Measurements from ENCODE around the gene KCNIP4. TPM values are rescaled to one million over a fixed set of nuclear protein-coding genes. Genes with fewer than 3 reads are reported as not detected.
A peak's percentile ranks its signal among the peaks of the same experiment; 100 is the strongest.

KCNIP4 gene
- total RNA-seq, 1 donor from 2014 or later, result not detected

GRCh38 chr4:20698820-20699219 is 1249.8 kb downstream of the KCNIP4 start:
- intact Hi-C loops (cut with micrococcal nuclease), result no loop called here
- DNase-seq (ENCODE audit: low spot score), result no peak
- no peaks in the 10 kb centered on the region for H3K27me3 Mint-ChIP-seq (ENCODE audit: insufficient read depth)
- H3K27ac Mint-ChIP-seq, result no peak overlapping the region
- peak overlapping the region; percentile 78 for H3K4me3 Mint-ChIP-seq
- no peaks in the 10 kb centered on the region for H3K9me3 Mint-ChIP-seq
- H3K36me3 Mint-ChIP-seq (ENCODE audit: low read depth), result peaks cover 4% of the 10 kb centered on the region
- H3K4me1 Mint-ChIP-seq (ENCODE audit: low read depth), result peaks cover 30% of the 10 kb centered on the region

DNA sequence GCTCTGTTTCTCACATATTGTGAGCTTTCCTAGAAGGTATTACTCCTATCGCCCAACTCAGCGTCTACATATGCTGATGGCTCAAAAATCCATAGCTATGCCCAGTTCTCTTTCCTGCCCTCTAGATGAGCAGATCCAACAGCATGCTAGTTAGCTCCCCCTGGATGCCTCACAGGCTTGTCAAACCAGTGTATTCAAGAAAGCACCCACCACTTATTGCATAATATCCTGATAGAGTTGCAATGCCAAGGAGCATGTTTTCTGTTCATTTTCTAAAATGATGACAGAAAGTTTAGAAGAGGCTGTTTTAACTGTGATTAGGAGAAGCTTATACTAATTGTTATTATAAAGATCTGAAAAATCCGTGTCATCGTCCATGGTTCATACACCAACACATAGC is 1250.2 kb downstream of the KCNIP4 start:
- Mint-ChIP-seq H3K4me3 (no peak overlapping the region), H3K27me3 (ENCODE audit: insufficient read depth) (no peaks in the 10 kb centered on the region), H3K27ac (no peak overlapping the region), H3K9me3 (no peaks in the 10 kb centered on the region), H3K4me1 (ENCODE audit: low read depth) (peaks cover 27% of the 10 kb centered on the region), H3K36me3 (ENCODE audit: low read depth) (peaks cover 1% of the 10 kb centered on the region)
- DNase-seq (ENCODE audit: low spot score), result no peak
- intact Hi-C loops (cut with micrococcal nuclease), result no loop called here

- Mint-ChIP-seq H3K4me1 (ENCODE audit: low read depth) (peaks cover 22% of the 10 kb centered on the region), H3K4me3 (no peak overlapping the region), H3K36me3 (ENCODE audit: low read depth) (no peaks in the 10 kb centered on the region), H3K9me3 (no peaks in the 10 kb centered on the region), H3K27me3 (ENCODE audit: insufficient read depth) (no peaks in the 10 kb centered on the region), H3K27ac (no peak overlapping the region)
- no peak for DNase-seq (ENCODE audit: low spot score)
- intact Hi-C loops (cut with micrococcal nuclease), result no loop called here
These were observed 1251.8 kb downstream of the KCNIP4 start for GRCh38 chr4:20696815-20697214.

GRCh38 chr4:20687864-20688263 is 1260.7 kb downstream of the KCNIP4 start:
- intact Hi-C loops (cut with micrococcal nuclease), result loop anchor here (10.0 kb wide), 1 partner anchor 433 kb away; the partner anchor contains the start of gene SLIT2
- H3K9me3 Mint-ChIP-seq, result no peaks in the 10 kb centered on the region
- H3K4me3 Mint-ChIP-seq, result no peak overlapping the region
- H3K36me3 Mint-ChIP-seq (ENCODE audit: low read depth), result no peaks in the 10 kb centered on the region
- DNase-seq (ENCODE audit: low spot score), result no peak
- H3K27me3 Mint-ChIP-seq (ENCODE audit: insufficient read depth), result peaks cover 7% of the 10 kb centered on the region
- H3K4me1 Mint-ChIP-seq (ENCODE audit: low read depth), result no peaks in the 10 kb centered on the region
- H3K27ac Mint-ChIP-seq, result no peak overlapping the region

GRCh38 chr4:20684852-20685763 is 1263.5 kb downstream of the KCNIP4 start:
- Mint-ChIP-seq H3K4me1 (ENCODE audit: low read depth) (no peaks in the 10 kb centered on the region), H3K27ac (no peak overlapping the region), H3K4me3 (no peak overlapping the region), H3K36me3 (ENCODE audit: low read depth) (no peaks in the 10 kb centered on the region), H3K27me3 (ENCODE audit: insufficient read depth) (peaks cover 7% of the 10 kb centered on the region), H3K9me3 (no peaks in the 10 kb centered on the region)
- intact Hi-C loops (cut with micrococcal nuclease), result loop anchor here (1.0 to 10.0 kb wide), 5 partner anchors 266 to 1996 kb away; partner anchors contain the start of gene SLIT2
- no peak for DNase-seq (ENCODE audit: low spot score)

DNA sequence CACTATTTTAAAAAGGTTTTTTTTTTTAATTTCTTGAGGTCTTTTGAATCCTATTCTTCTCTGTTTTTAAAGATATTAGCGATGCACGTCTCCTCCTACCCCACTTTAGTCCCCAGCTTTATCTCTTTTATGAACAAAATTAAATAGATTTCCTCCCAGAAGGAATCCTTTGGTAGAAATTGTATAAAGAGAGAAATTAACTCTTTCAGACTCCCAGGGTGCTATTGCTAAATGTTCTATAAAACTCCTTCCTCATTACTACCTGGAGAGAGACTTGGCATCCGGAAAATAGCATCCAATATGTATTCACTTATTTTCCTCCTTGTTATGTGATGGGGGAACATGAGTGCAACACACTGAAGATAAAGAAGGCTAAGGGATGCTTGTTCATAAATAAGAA is 1264.8 kb downstream of the KCNIP4 start:
- intact Hi-C loops (cut with micrococcal nuclease), result loop anchor here (2.0 to 10.0 kb wide), 2 partner anchors 429 to 1459 kb away; partner anchors contain the start of gene SLIT2
- no peak overlapping the region for H3K27ac Mint-ChIP-seq
- no peak overlapping the region for H3K4me3 Mint-ChIP-seq
- H3K36me3 Mint-ChIP-seq (ENCODE audit: low read depth), result no peaks in the 10 kb centered on the region
- H3K9me3 Mint-ChIP-seq, result no peaks in the 10 kb centered on the region
- H3K4me1 Mint-ChIP-seq (ENCODE audit: low read depth), result no peaks in the 10 kb centered on the region
- no peak for DNase-seq (ENCODE audit: low spot score)
- H3K27me3 Mint-ChIP-seq (ENCODE audit: insufficient read depth), result no peaks in the 10 kb centered on the region

DNA sequence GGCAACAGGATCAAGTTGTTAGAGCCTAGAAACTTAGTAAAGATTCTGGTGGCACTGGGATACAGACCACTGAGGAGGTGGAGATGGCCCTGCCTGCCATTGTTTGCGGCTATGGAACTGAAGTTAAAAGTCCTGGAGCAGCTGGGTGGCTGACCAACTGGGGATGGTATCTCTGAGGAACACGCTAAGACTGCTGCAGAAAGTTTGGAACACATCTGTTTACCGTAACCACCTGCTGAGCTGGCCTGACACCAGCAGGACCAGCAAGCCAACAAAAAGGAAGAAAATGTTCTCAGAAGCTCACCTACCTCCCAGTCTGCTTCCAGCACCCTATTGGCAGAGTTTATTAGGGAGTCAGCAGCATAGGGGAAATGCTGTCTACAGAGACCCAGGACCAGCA is 1265.7 kb downstream of the KCNIP4 start:
- Mint-ChIP-seq H3K4me1 (ENCODE audit: low read depth) (no peaks in the 10 kb centered on the region), H3K27me3 (ENCODE audit: insufficient read depth) (no peaks in the 10 kb centered on the region), H3K27ac (no peak overlapping the region), H3K36me3 (ENCODE audit: low read depth) (no peaks in the 10 kb centered on the region), H3K4me3 (no peak overlapping the region), H3K9me3 (no peaks in the 10 kb centered on the region)
- intact Hi-C loops (cut with micrococcal nuclease), result loop anchor here (10.0 kb wide), 1 partner anchor 428 kb away; the partner anchor contains the start of gene SLIT2
- no peak for DNase-seq (ENCODE audit: low spot score)

GRCh38 chr4:20681271-20681670 is 1267.3 kb downstream of the KCNIP4 start:
- no peaks in the 10 kb centered on the region for H3K36me3 Mint-ChIP-seq (ENCODE audit: low read depth)
- intact Hi-C loops (cut with micrococcal nuclease), result loop anchor here (10.0 kb wide), 1 partner anchor 426 kb away; the partner anchor contains the start of gene SLIT2
- H3K27ac Mint-ChIP-seq, result no peak overlapping the region
- no peaks in the 10 kb centered on the region for H3K9me3 Mint-ChIP-seq
- H3K4me3 Mint-ChIP-seq, result no peak overlapping the region
- DNase-seq (ENCODE audit: low spot score), result no peak
- peaks cover 1% of the 10 kb centered on the region for H3K27me3 Mint-ChIP-seq (ENCODE audit: insufficient read depth)
- H3K4me1 Mint-ChIP-seq (ENCODE audit: low read depth), result no peaks in the 10 kb centered on the region

DNA sequence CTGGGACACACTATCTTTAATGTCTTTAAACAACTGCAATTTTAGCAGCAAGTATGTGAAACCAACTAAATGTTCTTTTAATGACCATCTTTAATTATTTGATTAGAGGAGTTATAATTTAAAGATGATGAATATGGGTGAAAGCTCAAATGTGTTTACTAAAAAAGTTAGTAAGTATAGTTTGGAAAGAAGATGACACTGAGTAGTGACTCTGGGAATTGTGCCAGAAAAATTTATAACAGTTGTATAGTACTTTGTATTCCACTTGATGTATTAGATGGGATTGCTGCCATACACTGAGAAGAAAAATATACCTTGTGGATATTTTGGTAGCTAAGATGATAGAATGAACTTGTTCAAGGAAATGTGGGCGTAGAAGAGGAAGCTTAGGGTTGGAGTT is 1267.8 kb downstream of the KCNIP4 start:
- Mint-ChIP-seq H3K36me3 (ENCODE audit: low read depth) (no peaks in the 10 kb centered on the region), H3K4me1 (ENCODE audit: low read depth) (no peaks in the 10 kb centered on the region), H3K27ac (no peak overlapping the region), H3K9me3 (no peaks in the 10 kb centered on the region), H3K27me3 (ENCODE audit: insufficient read depth) (peaks cover 1% of the 10 kb centered on the region), H3K4me3 (no peak overlapping the region)
- DNase-seq (ENCODE audit: low spot score), result no peak
- intact Hi-C loops (cut with micrococcal nuclease), result loop anchor here (10.0 kb wide), 1 partner anchor 426 kb away; the partner anchor contains the start of gene SLIT2

DNA sequence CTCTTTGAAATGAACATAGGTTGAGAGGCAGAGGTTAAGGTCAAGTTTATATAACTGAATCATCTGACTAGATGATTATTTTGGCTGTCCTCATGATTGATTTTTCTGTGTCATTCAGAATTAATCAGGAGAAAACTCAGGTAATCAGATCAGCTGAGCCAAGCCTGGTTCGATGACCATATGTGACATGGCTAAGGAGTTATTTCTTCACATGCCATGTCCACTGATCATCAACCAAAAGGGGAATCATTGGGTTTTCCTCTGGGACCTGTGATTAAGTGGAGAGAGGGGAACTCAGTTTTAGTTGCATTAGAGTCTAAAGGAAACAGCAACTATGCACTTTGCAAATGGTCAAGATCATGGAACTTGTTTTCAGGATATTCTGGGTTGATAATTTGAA is 1268.6 kb downstream of the KCNIP4 start:
- no peak overlapping the region for H3K27ac Mint-ChIP-seq
- H3K36me3 Mint-ChIP-seq (ENCODE audit: low read depth), result no peaks in the 10 kb centered on the region
- intact Hi-C loops (cut with micrococcal nuclease), result loop anchor here (10.0 kb wide), 1 partner anchor 425 kb away; the partner anchor contains the start of gene SLIT2
- no peaks in the 10 kb centered on the region for H3K9me3 Mint-ChIP-seq
- DNase-seq (ENCODE audit: low spot score), result no peak
- no peaks in the 10 kb centered on the region for H3K4me1 Mint-ChIP-seq (ENCODE audit: low read depth)
- peaks cover 1% of the 10 kb centered on the region for H3K27me3 Mint-ChIP-seq (ENCODE audit: insufficient read depth)
- H3K4me3 Mint-ChIP-seq, result no peak overlapping the region
